Transverse colon (tissue), 4 donors: ENCODE measurements around the gene SLC3A2. TPM values are rescaled to one million over a fixed set of nuclear protein-coding genes. Genes with fewer than 3 reads are reported as not detected.
A peak's percentile ranks its signal among the peaks of the same experiment; 100 is the strongest.

Source experiments
- DNase-seq: peaks from one replicate; pipeline ENCODE4 v3.0.0-alpha.2; 2019
- H3K27ac ChIP-seq, 4 donors: fragments of 200-600 bp; sonication (generic); 2 replicates each; pipeline ENCODE4 v1.5.1; 2016 to 2018; ENCODE audit warnings: inconsistent platforms in 4 of 4
- H3K27me3 ChIP-seq: fragments of 200-600 bp; sonication (generic); 2 replicates; pipeline ENCODE4 v1.5.1; 2017; ENCODE audit warnings: inconsistent platforms
- H3K36me3 ChIP-seq, 4 donors: fragments of 200-600 bp; sonication (generic); 2 replicates each; pipeline ENCODE4 v1.5.1; 2017 to 2019; ENCODE audit warnings: inconsistent platforms in 4 of 4
- H3K4me1 ChIP-seq, 4 donors: fragments of 200-600 bp; sonication (generic); 2 replicates each; pipeline ENCODE4 v1.5.1; 2017 to 2020; ENCODE audit warnings: inconsistent platforms in 4 of 4
- H3K4me3 ChIP-seq, 4 donors: fragments of 200-600 bp; sonication (generic); 1 replicate in 1 of 4; 2 replicates in 3 of 4; pipeline versions ENCODE4 v1.5.1 to v1.6.1; 2017 to 2019; ENCODE audit warnings: inconsistent platforms in 4 of 4
- H3K9me3 ChIP-seq, 2 donors: fragments of 200-600 bp; sonication (generic); 2 replicates each; pipeline ENCODE4 v1.5.1; 2017 to 2019; ENCODE audit warnings: inconsistent platforms in 2 of 2
- EP300 ChIP-seq: sonication (generic); formaldehyde crosslinking; IDR thresholded peaks from one replicate; pipeline ENCODE4 v1.6.1; 2017; ENCODE audit warnings: antibody characterized with exemption, low read depth
- POLR2A ChIP-seq: fragments of 450-650 bp; IDR thresholded peaks from one replicate; pipeline ENCODE4 v1.6.1; 2016; ENCODE audit warnings: antibody characterized with exemption, mild to moderate bottlenecking, moderate library complexity
- POLR2AphosphoS5 ChIP-seq, 3 donors: sonication (generic); formaldehyde crosslinking; IDR thresholded peaks; one replicate each; pipeline ENCODE4 v1.6.1; 2016; ENCODE audit warnings: antibody characterized with exemption in 3 of 3
- WGBS, 2 donors: methylation state at CpG; one replicate each; pipeline ENCODE4 v1.1.5; 2018; ENCODE audit warnings: low coverage in 1 of 2; 5-methylcytosine and 5-hydroxymethylcytosine counted together
- in situ Hi-C, 4 donors: fragments of 200-750 bp; cut with MboI; loops; one replicate each; pipeline versions ENCODE4 v1.15.0 to v1.15.1; 2017; ENCODE audit warnings: low sequenced_read_pairs in 3 of 4, low pct_ligation_motif_present in 1 of 4, low pct_unique_long_range_greater_than_20kb in 1 of 4
- intact Hi-C: fragments of 100-400 bp; cut with DNase I; formaldehyde crosslinking; loops from one replicate; pipeline ENCODE4 v1.15.1; 2023; ENCODE audit warnings: low total_unique reads
- total RNA-seq, 4 donors: library from RNA; depleted of rRNA; stranded (reverse); fragments of >200 nt; gene quantifications; one replicate each; pipeline ENCODE4 v1.1.0, GENCODE V29; 2016
- TF ChIP-seq, protein P1 (sequence below), 5 experiments: fragments of 200-600 bp in 3 of 5; fragments of 450-650 bp in 2 of 5; sonication (generic) in 3 of 5; IDR thresholded peaks; 1 replicate in 2 of 5; 2 replicates in 3 of 5; pipeline ENCODE4 v1.5.1; 2016 to 2017; ENCODE audit warnings: antibody characterized with exemption in 5 of 5, inconsistent platforms in 3 of 5, mild to moderate bottlenecking in 2 of 5, moderate library complexity in 1 of 5

SLC3A2 gene
- total RNA-seq, 4 donors from 2014 or later, result 32.4 to 163 (median 129) TPM

GRCh38 chr11:62908468-62909072 lies 27.9 kb downstream of the SLC3A2 start:
- intact Hi-C loops, result no loop called here
- WGBS, 2 donors, result 51% methylated on average over 9 of the region's 9 CpGs; no CpG with 5 or more reads in 1 of the 2 donors
- no peak overlapping the region for H3K4me3 ChIP-seq

GRCh38 chr11:62909107-62909894 lies 28.6 kb downstream of the SLC3A2 start:
- Histone ChIP-seq H3K9me3 (no peaks in the 10 kb centered on the region), H3K36me3 (no peaks in the 10 kb centered on the region), H3K4me3 (no peak overlapping the region), H3K4me1 (peaks cover 8 to 17% (median 13%) of the 10 kb centered on the region in 4 donors), H3K27ac (peak overlapping the region; percentile 41 to 70 (median 62)), H3K27me3 (no peaks in the 10 kb centered on the region)
- TF ChIP-seq, protein P1, sequence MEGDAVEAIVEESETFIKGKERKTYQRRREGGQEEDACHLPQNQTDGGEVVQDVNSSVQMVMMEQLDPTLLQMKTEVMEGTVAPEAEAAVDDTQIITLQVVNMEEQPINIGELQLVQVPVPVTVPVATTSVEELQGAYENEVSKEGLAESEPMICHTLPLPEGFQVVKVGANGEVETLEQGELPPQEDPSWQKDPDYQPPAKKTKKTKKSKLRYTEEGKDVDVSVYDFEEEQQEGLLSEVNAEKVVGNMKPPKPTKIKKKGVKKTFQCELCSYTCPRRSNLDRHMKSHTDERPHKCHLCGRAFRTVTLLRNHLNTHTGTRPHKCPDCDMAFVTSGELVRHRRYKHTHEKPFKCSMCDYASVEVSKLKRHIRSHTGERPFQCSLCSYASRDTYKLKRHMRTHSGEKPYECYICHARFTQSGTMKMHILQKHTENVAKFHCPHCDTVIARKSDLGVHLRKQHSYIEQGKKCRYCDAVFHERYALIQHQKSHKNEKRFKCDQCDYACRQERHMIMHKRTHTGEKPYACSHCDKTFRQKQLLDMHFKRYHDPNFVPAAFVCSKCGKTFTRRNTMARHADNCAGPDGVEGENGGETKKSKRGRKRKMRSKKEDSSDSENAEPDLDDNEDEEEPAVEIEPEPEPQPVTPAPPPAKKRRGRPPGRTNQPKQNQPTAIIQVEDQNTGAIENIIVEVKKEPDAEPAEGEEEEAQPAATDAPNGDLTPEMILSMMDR (IDR thresholded peaks at IDR 0.05), result peak; percentile 28 to 69 (median 52)
- TF ChIP-seq POLR2AphosphoS5 (IDR thresholded peaks at IDR 0.05), result no peak
- no peak for TF ChIP-seq POLR2A
- no peak for TF ChIP-seq EP300
- WGBS, 2 donors, result 48 to 60% methylated on average over 1 to 24 of the region's 24 CpGs
- intact Hi-C loops (no loop called here), in situ Hi-C loops (loop anchor here (5.0 to 25.0 kb wide), 3 partner anchors 113 to 303 kb away; no protein-coding TSS in a partner anchor)
- peak; percentile 85 for DNase-seq

More at GRCh38 chr11:62908468-62909072, 27.9 kb downstream of the SLC3A2 start:
- in situ Hi-C loops, result loop anchor here (5.0 to 25.0 kb wide), 3 partner anchors 114 to 304 kb away; no protein-coding TSS in a partner anchor
- H3K36me3 ChIP-seq, result no peaks in the 10 kb centered on the region
- peaks cover 8 to 17% (median 13%) of the 10 kb centered on the region in 4 donors for H3K4me1 ChIP-seq
- H3K27ac ChIP-seq, result no peak overlapping the region
- no peak for DNase-seq
- no peaks in the 10 kb centered on the region for H3K9me3 ChIP-seq
- H3K27me3 ChIP-seq, result no peaks in the 10 kb centered on the region
- TF ChIP-seq POLR2AphosphoS5 (IDR thresholded peaks at IDR 0.05), result no peak
- no peak for TF ChIP-seq EP300
- TF ChIP-seq, protein P1 (IDR thresholded peaks at IDR 0.05), result no peak
- no peak for TF ChIP-seq POLR2A

DNA sequence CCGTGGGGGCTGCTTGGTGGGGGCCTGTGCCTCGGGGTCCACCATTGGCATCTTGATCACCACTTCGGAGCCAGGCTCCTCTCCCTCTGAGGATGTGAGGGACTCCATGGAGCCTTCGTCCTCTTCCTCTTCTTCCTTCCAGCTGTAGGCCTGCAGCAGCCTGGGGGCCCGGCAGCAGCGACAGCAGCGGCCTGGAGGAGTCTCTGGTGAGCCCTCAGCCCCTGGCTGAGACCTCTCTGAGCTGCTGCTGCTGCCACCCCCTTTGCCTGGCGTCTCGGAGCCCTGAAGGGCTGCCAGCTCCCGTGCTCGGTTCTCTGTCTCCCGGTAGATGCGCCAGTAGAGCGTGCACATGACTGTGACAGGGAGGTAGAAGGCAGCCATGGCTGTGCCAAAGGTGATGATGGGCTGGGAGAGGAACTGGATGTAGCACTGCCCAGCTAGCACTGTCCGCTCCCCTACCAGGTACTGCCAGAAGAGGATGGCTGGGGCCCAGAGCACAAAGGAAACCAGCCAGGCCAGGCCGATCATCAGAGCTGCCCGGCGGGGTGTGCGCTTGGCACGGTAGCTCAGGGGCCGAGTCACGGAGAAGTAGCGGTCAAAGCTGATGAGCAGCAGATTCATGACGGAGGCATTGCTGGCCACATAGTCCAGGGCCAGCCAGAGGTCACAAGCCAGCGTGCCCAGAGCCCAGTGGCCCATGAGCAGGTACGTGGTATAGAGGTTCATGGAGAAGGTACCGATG lies 29.6 kb downstream of the SLC3A2 start:
- Histone ChIP-seq H3K27me3 (no peaks in the 10 kb centered on the region), H3K4me1 (peaks cover 8 to 17% (median 13%) of the 10 kb centered on the region in 4 donors), H3K27ac (no peak overlapping the region), H3K9me3 (no peaks in the 10 kb centered on the region), H3K4me3 (no peak overlapping the region), H3K36me3 (no peaks in the 10 kb centered on the region)
- intact Hi-C loops (no loop called here), in situ Hi-C loops (loop anchor here in 3 of 4 donors (10.0 to 25.0 kb wide), 2 partner anchors 94 to 302 kb away; no protein-coding TSS in a partner anchor)
- 93% methylated on average over 27 of the region's 27 CpGs; no CpG with 5 or more reads in 1 of the 2 donors for WGBS, 2 donors
- no peak for DNase-seq
- TF ChIP-seq POLR2AphosphoS5 (IDR thresholded peaks at IDR 0.05), result no peak
- TF ChIP-seq, protein P1 (IDR thresholded peaks at IDR 0.05), result no peak
- no peak for TF ChIP-seq EP300
- no peak for TF ChIP-seq POLR2A
